IMR-90 (cell line): Measurements from ENCODE around the gene SEBOX. TPM values are rescaled to one million over a fixed set of nuclear protein-coding genes. Genes with fewer than 3 reads are reported as not detected.

Experiments used
- ATAC-seq: fragments of 200-7000 bp; cut with Tn5 transposase; 2 replicates; pipeline ENCODE4 v1.9.1; 2020; ENCODE audit warnings: low read depth, mild to moderate bottlenecking, moderate library complexity
- BruUV-seq: library from RNA; stranded (reverse); fragments of 400-500 nt; replicated peaks from 2 replicates; lab custom pipeline; 2021; lab: Mats Ljungman, UMichigan
- CTCF ChIA-PET: fragments of 300-600 bp; formaldehyde crosslinking; extraction: SDS; loops from one replicate; lab custom pipeline; 2021; ENCODE audit warnings: antibody characterized with exemption; lab: Yijun Ruan, JAX
- POLR2A ChIA-PET: fragments of 300-600 bp; sonication (Branson Sonifier 250); formaldehyde crosslinking; loops from one replicate; lab custom pipeline; 2022; ENCODE audit warnings: antibody characterized with exemption; ENCODE audit not compliant: unreplicated experiment; lab: Charles Lee
- DNase-seq: peaks from one replicate; pipeline ENCODE4 v3.0.0; 2013
- H2AFZ ChIP-seq: replicated peaks from 2 replicates; pipeline ENCODE3; 2013; ENCODE audit warnings: low read length, mild to moderate bottlenecking; ENCODE audit not compliant: poor library complexity
- H2AK5ac ChIP-seq: 2 replicates; pipeline ENCODE4 v1.6.1; 2013; ENCODE audit warnings: low read depth, low read length, inconsistent platforms
- H2AK9ac ChIP-seq: replicated peaks from 2 replicates; pipeline ENCODE3; 2013; ENCODE audit warnings: mild to moderate bottlenecking, low read depth, low read length, moderate library complexity; ENCODE audit not compliant: poor library complexity
- H2BK120ac ChIP-seq: 2 replicates; pipeline ENCODE4 v1.6.1; 2013; ENCODE audit warnings: low read depth, low read length, inconsistent platforms
- H2BK15ac ChIP-seq: 3 replicates; pipeline ENCODE4 v1.6.1; 2013; ENCODE audit warnings: low read depth, low read length, inconsistent platforms
- H2BK20ac ChIP-seq: 2 replicates; pipeline ENCODE4 v1.6.1; 2013; ENCODE audit warnings: low read depth, mild to moderate bottlenecking, inconsistent platforms, low read length, moderate library complexity
- H2BK5ac ChIP-seq: 2 replicates; pipeline ENCODE4 v1.6.1; 2013; ENCODE audit warnings: mild to moderate bottlenecking, low read depth, low read length, inconsistent platforms; ENCODE audit not compliant: poor library complexity, severe bottlenecking
- H3K14ac ChIP-seq: replicated peaks from 2 replicates; pipeline ENCODE4 v1.6.1; 2013; ENCODE audit warnings: low read depth, low read length, inconsistent platforms
- H3K18ac ChIP-seq: 2 replicates; pipeline ENCODE4 v1.6.1; 2013; ENCODE audit warnings: low read depth, low read length, control low read depth
- H3K23ac ChIP-seq: 2 replicates; pipeline ENCODE4 v1.6.1; 2013; ENCODE audit warnings: low read depth, low read length, inconsistent platforms
- H3K27ac ChIP-seq: 2 replicates; pipeline ENCODE4 v1.5.1; 2013; ENCODE audit warnings: mild to moderate bottlenecking, control low read depth, low read length; ENCODE audit not compliant: insufficient read depth
- H3K27me3 ChIP-seq: 2 replicates; pipeline ENCODE4 v1.6.1; 2013; ENCODE audit warnings: low read length; ENCODE audit not compliant: control insufficient read depth, insufficient read depth
- H3K36me3 ChIP-seq: 2 replicates; pipeline ENCODE4 v1.6.1; 2013; ENCODE audit warnings: low read length, mixed read lengths; ENCODE audit not compliant: control insufficient read depth, insufficient read depth
- H3K4ac ChIP-seq: 2 replicates; pipeline ENCODE4 v1.6.1; 2013; ENCODE audit warnings: low read depth, low read length, inconsistent platforms
- H3K4me1 ChIP-seq: 2 replicates; pipeline ENCODE4 v1.6.1; 2013; ENCODE audit warnings: low read length, mixed read lengths; ENCODE audit not compliant: control insufficient read depth, insufficient read depth
- H3K4me2 ChIP-seq: 2 replicates; pipeline ENCODE4 v1.6.1; 2013; ENCODE audit warnings: low read depth, mild to moderate bottlenecking, control low read depth, low read length, moderate library complexity
- H3K4me3 ChIP-seq: 2 replicates; pipeline ENCODE4 v1.5.1; 2013; ENCODE audit warnings: low read depth, mild to moderate bottlenecking, control low read depth, low read length, moderate library complexity; ENCODE audit not compliant: insufficient read depth
- H3K56ac ChIP-seq: 2 replicates; pipeline ENCODE4 v1.6.1; 2013; ENCODE audit warnings: low read length, inconsistent platforms; ENCODE audit not compliant: insufficient read depth; ENCODE audit errors: extremely low read depth
- H3K79me1 ChIP-seq, 2 experiments: 2 replicates each; pipeline ENCODE4 v1.6.1; 2013; ENCODE audit warnings: low read length in 2 of 2, inconsistent platforms in 1 of 2, low read depth in 1 of 2
- H3K9ac ChIP-seq: 2 replicates; pipeline ENCODE4 v1.6.1; 2013; ENCODE audit warnings: low read depth, low read length, control low read depth
- H3K9me1 ChIP-seq: 2 replicates; pipeline ENCODE4 v1.6.1; 2013; ENCODE audit warnings: low read length, inconsistent platforms; ENCODE audit not compliant: insufficient read depth
- H3K9me3 ChIP-seq: 2 replicates; pipeline ENCODE4 v1.6.1; 2013; ENCODE audit warnings: low read length; ENCODE audit not compliant: control insufficient read depth, insufficient read depth
- H4K20me1 ChIP-seq: 2 replicates; pipeline ENCODE4 v1.6.1; 2013; ENCODE audit warnings: low read length, inconsistent platforms; ENCODE audit not compliant: insufficient read depth
- H4K5ac ChIP-seq: 2 replicates; pipeline ENCODE4 v1.6.1; 2013; ENCODE audit warnings: mild to moderate bottlenecking, low read depth, low read length, control low read depth
- H4K8ac ChIP-seq, 2 experiments: 2 replicates each; pipeline ENCODE4 v1.6.1; 2013; ENCODE audit warnings: low read depth in 2 of 2, low read length in 2 of 2, control low read depth in 1 of 2, inconsistent platforms in 1 of 2
- H4K91ac ChIP-seq: 2 replicates; pipeline ENCODE4 v1.6.1; 2013; ENCODE audit warnings: low read depth, low read length, inconsistent platforms; ENCODE audit not compliant: insufficient read depth
- CTCF ChIP-seq: conservative IDR thresholded peaks from 2 replicates; pipeline ENCODE4 v1.5.1; 2012; ENCODE audit warnings: mild to moderate bottlenecking, low read depth, low read length, improper control_type of control experiment
- FOS ChIP-seq: fragments of 150-350 bp; IDR thresholded peaks from 2 replicates; pipeline ENCODE4 v1.6.1; 2016; ENCODE audit warnings: low read depth, low read length
- MAZ ChIP-seq: IDR thresholded peaks from 2 replicates; pipeline ENCODE4 v1.6.1; 2012; ENCODE audit warnings: low read depth, mild to moderate bottlenecking, low read length, improper control_type of control experiment, moderate library complexity, borderline replicate concordance
- MXI1 ChIP-seq: IDR thresholded peaks from 2 replicates; pipeline ENCODE4 v1.6.1; 2012; ENCODE audit warnings: low read depth, mild to moderate bottlenecking, low read length, moderate library complexity, borderline replicate concordance
- NFE2L2 ChIP-seq: fragments of 150-350 bp; IDR thresholded peaks from 2 replicates; pipeline ENCODE4 v1.6.1; 2016; ENCODE audit warnings: low read depth, mild to moderate bottlenecking, low read length
- RCOR1 ChIP-seq: IDR thresholded peaks from 2 replicates; pipeline ENCODE4 v1.6.1; 2012; ENCODE audit warnings: mild to moderate bottlenecking, low read length, improper control_type of control experiment; ENCODE audit not compliant: insufficient replicate concordance
- SMC3 ChIP-seq: fragments of 150-350 bp; IDR thresholded peaks from 2 replicates; pipeline ENCODE4 v1.6.1; 2016; ENCODE audit warnings: low read depth, mild to moderate bottlenecking, antibody characterized with exemption, low read length, moderate library complexity
- USF2 ChIP-seq: fragments of 150-350 bp; IDR thresholded peaks from 2 replicates; pipeline ENCODE4 v1.6.1; 2017; ENCODE audit warnings: mild to moderate bottlenecking, antibody characterized with exemption, low read length, low read depth
- WGBS, 2 experiments: methylation state at CpG; one replicate each; pipeline versions ENCODE4 v1.1.5 to v1.1.7; 2013; ENCODE audit warnings: missing lambda C conversion rate in 2 of 2; ENCODE audit not compliant: insufficient read length in 1 of 2; ENCODE audit errors: extremely low coverage in 2 of 2; 5-methylcytosine and 5-hydroxymethylcytosine counted together
- dilution Hi-C: fragments of 300-500 bp; cut with HindIII; formaldehyde crosslinking; loops from one replicate; pipeline ENCODE4 v1.14.3; 2018; ENCODE audit warnings: low sequenced_read_pairs; ENCODE audit not compliant: unreplicated experiment
- in situ Hi-C: fragments of 300-500 bp; cut with MboI; formaldehyde crosslinking; loops from 3 replicates; pipeline ENCODE4 v1.14.3; 2019; ENCODE audit warnings: low sequenced_read_pairs, inconsistent platforms, mixed read lengths
- intact Hi-C: fragments of 100-400 bp; cut with micrococcal nuclease; formaldehyde crosslinking; loops from 2 replicates; pipeline ENCODE4 v1.10.0; 2022
- polyA plus RNA-seq, 3 experiments: library from polyadenylated mRNA; depleted of rRNA; stranded (reverse); fragments of >200 nt; gene quantifications; 2 replicates each; pipeline ENCODE4 v1.2.3, GENCODE V29; 2012; ENCODE audit warnings: low replicate concordance in 1 of 3
- total RNA-seq: library from RNA; depleted of rRNA; stranded (reverse); fragments of >200 nt; gene quantifications from 2 replicates; pipeline ENCODE4 v1.2.3, GENCODE V29; 2012

The SEBOX gene
- total and polyA plus RNA-seq, 2 of the 4 experiments (the other 2 are of a cell fraction): not detected

- intact Hi-C loops: no loop called here
- no peaks in the 10 kb centered on the region for H3K79me1 ChIP-seq
- H4K20me1 ChIP-seq: no peaks in the 10 kb centered on the region
- CTCF ChIA-PET: no interaction called here
- H2AK9ac ChIP-seq: no peak overlapping the region
- H3K18ac ChIP-seq: no peak overlapping the region
- no peak overlapping the region for H2BK5ac ChIP-seq
- no peak overlapping the region for H3K56ac ChIP-seq
- H3K27ac ChIP-seq: no peak overlapping the region
- POLR2A ChIA-PET: no interaction called here
- H3K36me3 ChIP-seq: no peaks in the 10 kb centered on the region
- H3K9me3 ChIP-seq: no peaks in the 10 kb centered on the region
- H3K4me1 ChIP-seq: 0 out of 2 replicates have a peak, but pooled peaks cover 3% of the 10 kb centered on the region
- DNase-seq (no peak), ATAC-seq (no peak)
- H3K4me2 ChIP-seq: no peak overlapping the region
- WGBS, 2 experiments: no CpG with 5 or more reads among the region's 2 CpGs
- no peak overlapping the region for H2AFZ ChIP-seq
- dilution Hi-C loops: no loop called here
- H3K23ac ChIP-seq: no peak overlapping the region
- H3K4me3 ChIP-seq: no peak overlapping the region
- BruUV-seq: no TSS peak
- H4K5ac ChIP-seq: no peak overlapping the region
- no peak overlapping the region for H3K9ac ChIP-seq
- H4K91ac ChIP-seq: no peak overlapping the region
- H3K14ac ChIP-seq: no peak overlapping the region
- in situ Hi-C loops: no loop called here
- TF ChIP-seq NFE2L2 (no peak), MAZ (no peak), USF2 (no peak), MXI1 (no peak), SMC3 (no peak), FOS (no peak), CTCF (no peak), RCOR1 (no peak)
- no peak overlapping the region for H3K4ac ChIP-seq
- H3K27me3 ChIP-seq: peaks cover 5% of the 10 kb centered on the region
- no peak overlapping the region for H4K8ac ChIP-seq
- H3K9me1 ChIP-seq: 0 out of 2 replicates have a peak, but pooled peaks cover 3% of the 10 kb centered on the region
- H2BK120ac ChIP-seq: no peak overlapping the region
- H2AK5ac ChIP-seq: no peak overlapping the region
- no peak overlapping the region for H2BK15ac ChIP-seq
- no peak overlapping the region for H2BK20ac ChIP-seq
Observed at GRCh38 chr17:28313841-28314240, 51.2 kb downstream of the SEBOX start.
